ENCODE data around the gene HK2. TPM values are rescaled to one million over a fixed set of nuclear protein-coding genes. Genes with fewer than 3 reads are reported as not detected.

The HK2 gene
- total and polyA plus RNA-seq, 2 of the 4 experiments (the other 2 are of a cell fraction), result 17.4 to 20.9 TPM

GRCh38 chr2:74939919-74940812 lies 106.2 kb downstream of the HK2 start:
- intact Hi-C loops (cut with micrococcal nuclease) (no loop called here), dilution Hi-C loops (cut with HindIII; ENCODE audit: low sequenced_read_pairs, unreplicated experiment) (no loop called here), in situ Hi-C loops (cut with MboI; ENCODE audit: low sequenced_read_pairs) (no loop called here)
- H3K27me3 ChIP-seq (ENCODE audit: control insufficient read depth, insufficient read depth, low read length), result no peaks in the 10 kb centered on the region
- H3K79me1 ChIP-seq (ENCODE audit: low read depth in 1 of 2, low read length in 2 of 2), result peaks cover 0 to 4% of the 10 kb centered on the region in 2 experiments; a peak in 1 of 4 replicates
- H4K91ac ChIP-seq (ENCODE audit: insufficient read depth, low read depth, low read length), result no peak overlapping the region
- H3K27ac ChIP-seq (ENCODE audit: insufficient read depth, low read length), result no peak overlapping the region
- peaks cover 3% of the 10 kb centered on the region; the same call in 1 of the 2 replicates for H4K20me1 ChIP-seq (ENCODE audit: insufficient read depth, low read length)
- no peak overlapping the region for H3K4me2 ChIP-seq (ENCODE audit: low read depth, low read length)
- no peak overlapping the region for H3K23ac ChIP-seq (ENCODE audit: low read depth, low read length)
- H2BK15ac ChIP-seq (ENCODE audit: low read depth, low read length), result no peak overlapping the region
- no peaks in the 10 kb centered on the region for H3K36me3 ChIP-seq (ENCODE audit: control insufficient read depth, insufficient read depth, low read length)
- BruUV-seq (replicated peaks), result no TSS peak
- no peak overlapping the region for H2AFZ ChIP-seq (replicated peaks; ENCODE audit: low read length, poor library complexity)
- H3K4ac ChIP-seq (ENCODE audit: low read depth, low read length), result no peak overlapping the region
- H2AK9ac ChIP-seq (replicated peaks; ENCODE audit: low read depth, low read length, poor library complexity), result no peak overlapping the region
- no peak overlapping the region for H3K9ac ChIP-seq (ENCODE audit: low read depth, low read length)
- H3K4me3 ChIP-seq (ENCODE audit: insufficient read depth, low read depth, low read length), result no peak overlapping the region
- DNase-seq (no peak), ATAC-seq (ENCODE audit: low read depth) (no peak)
- H3K9me3 ChIP-seq (ENCODE audit: control insufficient read depth, insufficient read depth, low read length), result no peaks in the 10 kb centered on the region
- H3K4me1 ChIP-seq (ENCODE audit: control insufficient read depth, insufficient read depth, low read length), result peaks cover 2% of the 10 kb centered on the region; the same call in 1 of the 2 replicates
- CTCF ChIA-PET, result no interaction called here
- TF ChIP-seq RCOR1 (IDR thresholded peaks at IDR 0.05; ENCODE audit: insufficient replicate concordance, low read length), result no peak
- TF ChIP-seq NFE2L2 (IDR thresholded peaks at IDR 0.05; ENCODE audit: low read depth, low read length), result no peak
- TF ChIP-seq CEBPB (IDR thresholded peaks at IDR 0.05; ENCODE audit: low read depth, low read length), result no peak
- no peak for TF ChIP-seq CHD1 (IDR thresholded peaks at IDR 0.05; ENCODE audit: low read depth, low read length)
- TF ChIP-seq FOS (IDR thresholded peaks at IDR 0.05; ENCODE audit: low read depth, low read length), result no peak
- TF ChIP-seq MAZ (IDR thresholded peaks at IDR 0.05; ENCODE audit: borderline replicate concordance, low read depth, low read length), result no peak
- TF ChIP-seq ELK1 (IDR thresholded peaks at IDR 0.05; ENCODE audit: borderline replicate concordance, low read depth, low read length), result no peak
- no peak for TF ChIP-seq BHLHE40 (IDR thresholded peaks at IDR 0.05; ENCODE audit: low read depth, low read length)
- TF ChIP-seq MXI1 (IDR thresholded peaks at IDR 0.05; ENCODE audit: borderline replicate concordance, low read depth, low read length), result no peak
- TF ChIP-seq RFX5 (IDR thresholded peaks at IDR 0.05; ENCODE audit: low read depth, low read length), result no peak
- no peak for TF ChIP-seq MAFK (IDR thresholded peaks at IDR 0.05; ENCODE audit: low read depth, low read length)
- no peak for TF ChIP-seq RAD21 (IDR thresholded peaks at IDR 0.05; ENCODE audit: low read length)
- TF ChIP-seq SMC3 (IDR thresholded peaks at IDR 0.05; ENCODE audit: low read depth, low read length), result no peak
- no peak for TF ChIP-seq POLR2A (IDR thresholded peaks at IDR 0.05; ENCODE audit: low read depth, low read length)
- no peak overlapping the region for H3K18ac ChIP-seq (ENCODE audit: low read depth, low read length)
- no peak overlapping the region for H4K8ac ChIP-seq (ENCODE audit: low read depth in 2 of 2, low read length in 2 of 2)
- POLR2A ChIA-PET (ENCODE audit: unreplicated experiment), result no interaction called here
- no peak overlapping the region for H4K5ac ChIP-seq (ENCODE audit: low read depth, low read length)
- H3K14ac ChIP-seq (replicated peaks; ENCODE audit: low read depth, low read length), result no peak overlapping the region
- 93% methylated on average over 2 of the region's 7 CpGs; no CpG with 5 or more reads in 1 of the 2 experiments for WGBS, 2 experiments (ENCODE audit: extremely low coverage in 2 of 2, insufficient read length in 1 of 2)
- no peak overlapping the region for H2BK20ac ChIP-seq (ENCODE audit: low read depth, low read length)
- no peak overlapping the region for H2AK5ac ChIP-seq (ENCODE audit: low read depth, low read length)
- H3K56ac ChIP-seq (ENCODE audit: extremely low read depth, insufficient read depth, low read length), result no peak overlapping the region
- no peak overlapping the region for H2BK120ac ChIP-seq (ENCODE audit: low read depth, low read length)
- H3K9me1 ChIP-seq (ENCODE audit: insufficient read depth, low read length), result no peaks in the 10 kb centered on the region
- H2BK5ac ChIP-seq (ENCODE audit: low read depth, low read length, poor library complexity, severe bottlenecking), result no peak overlapping the region

Data from IMR-90 (cell line).